ENCODE measurements around the gene GARNL3.

GARNL3 gene

GRCh38 chr9:127233550-127233949 is 31.0 kb upstream of the GARNL3 start:
- no peak for DNase-seq (ENCODE audit: low read depth)

GRCh38 chr9:127233989-127234388 is 30.6 kb upstream of the GARNL3 start:
- no peak for DNase-seq (ENCODE audit: low read depth)

- DNase-seq (ENCODE audit: low read depth): no peak
Observed at GRCh38 chr9:127237801-127238200, 26.8 kb upstream of the GARNL3 start.

GRCh38 chr9:127241354-127241753 is 23.2 kb upstream of the GARNL3 start:
- no peak for DNase-seq (ENCODE audit: low read depth)

GRCh38 chr9:127244609-127245601 is 19.7 kb upstream of the GARNL3 start:
- DNase-seq (ENCODE audit: low read depth): peak; percentile 93

GRCh38 chr9:127245637-127246164 is 18.9 kb upstream of the GARNL3 start:
- no peak for DNase-seq (ENCODE audit: low read depth)

GRCh38 chr9:127248241-127248640 is 16.3 kb upstream of the GARNL3 start:
- DNase-seq (ENCODE audit: low read depth): no peak

- no peak for DNase-seq (ENCODE audit: low read depth)
Observed at GRCh38 chr9:127249877-127250276, 14.7 kb upstream of the GARNL3 start.

- DNase-seq (ENCODE audit: low read depth): no peak
Observed at GRCh38 chr9:127250896-127251391, 13.6 kb upstream of the GARNL3 start.

GRCh38 chr9:127252410-127253318 is 11.9 kb upstream of the GARNL3 start:
- DNase-seq (ENCODE audit: low read depth): no peak

GRCh38 chr9:127253446-127253845 is 11.1 kb upstream of the GARNL3 start:
- no peak for DNase-seq (ENCODE audit: low read depth)

- no peak for DNase-seq (ENCODE audit: low read depth)
Observed at GRCh38 chr9:127255692-127256091, 8.9 kb upstream of the GARNL3 start.

GRCh38 chr9:127256324-127256723 is 8.2 kb upstream of the GARNL3 start:
- DNase-seq (ENCODE audit: low read depth): no peak

GRCh38 chr9:127258606-127259471 is 5.7 kb upstream of the GARNL3 start:
- no peak for DNase-seq (ENCODE audit: low read depth)

GRCh38 chr9:127262602-127263001 is 2.0 kb upstream of the GARNL3 start:
- no peak for DNase-seq (ENCODE audit: low read depth)

- DNase-seq (ENCODE audit: low read depth): no peak
Observed at GRCh38 chr9:127263237-127263636, 1.3 kb upstream of the GARNL3 start.

- no peak for DNase-seq (ENCODE audit: low read depth)
Observed at GRCh38 chr9:127263664-127264063, 910 bp upstream of the GARNL3 start.

GRCh38 chr9:127267793-127268525 is 3.4 kb downstream of the GARNL3 start:
- no peak for DNase-seq (ENCODE audit: low read depth)

GRCh38 chr9:127269449-127269848 is 4.9 kb downstream of the GARNL3 start:
- no peak for DNase-seq (ENCODE audit: low read depth)

GRCh38 chr9:127273326-127273725 is 8.8 kb downstream of the GARNL3 start:
- no peak for DNase-seq (ENCODE audit: low read depth)

GRCh38 chr9:127277099-127277498 is 12.5 kb downstream of the GARNL3 start:
- no peak for DNase-seq (ENCODE audit: low read depth)
